HCT116 (cell line): ENCODE results near the gene FIP1L1.

ENCODE experiments used
- EGR1 ChIP-seq: IDR thresholded peaks from 2 replicates; pipeline ENCODE4 v1.6.1; 2012; ENCODE audit warnings: low read depth
- EZH2phosphoT487 ChIP-seq: fragments of 200-600 bp; IDR thresholded peaks from 2 replicates; pipeline ENCODE4 v1.6.1; 2018; ENCODE audit warnings: antibody characterized with exemption, borderline replicate concordance
- POLR2A ChIP-seq: IDR thresholded peaks from 2 replicates; pipeline ENCODE4 v1.7.0; 2011; ENCODE audit warnings: borderline replicate concordance; ENCODE audit not compliant: insufficient read depth, insufficient read length; ENCODE audit errors: extremely low read depth
- POLR2AphosphoS5 ChIP-seq: IDR thresholded peaks from 2 replicates; pipeline ENCODE4 v1.6.1; 2011; ENCODE audit warnings: mild to moderate bottlenecking, low read depth, low read length, moderate library complexity
- YY1 ChIP-seq: IDR thresholded peaks from 2 replicates; pipeline ENCODE4 v1.6.1; 2011; ENCODE audit warnings: low read length, low read depth, moderate library complexity, mild to moderate bottlenecking; ENCODE audit not compliant: insufficient replicate concordance; ENCODE audit errors: extremely low read depth
- TF ChIP-seq, protein P1 (sequence below): IDR thresholded peaks from 2 replicates; pipeline ENCODE4 v1.6.1; 2012
- TF ChIP-seq, protein P2 (sequence below), 3 experiments: fragments of 200-600 bp in 1 of 3; sonication (generic) in 1 of 3; IDR thresholded peaks in 2 of 3; conservative IDR thresholded peaks in 1 of 3; 2 replicates each; pipeline ENCODE4 v1.5.1; 2012 to 2017; ENCODE audit warnings: low read depth in 2 of 3, low read length in 2 of 3, antibody characterized with exemption in 1 of 3, borderline replicate concordance in 1 of 3, control low read depth in 1 of 3, mild to moderate bottlenecking in 1 of 3, mixed read lengths in 1 of 3, mixed run types in 1 of 3, moderate library complexity in 1 of 3; ENCODE audit not compliant: insufficient read depth in 1 of 3

- TF ChIP-seq, protein P1, sequence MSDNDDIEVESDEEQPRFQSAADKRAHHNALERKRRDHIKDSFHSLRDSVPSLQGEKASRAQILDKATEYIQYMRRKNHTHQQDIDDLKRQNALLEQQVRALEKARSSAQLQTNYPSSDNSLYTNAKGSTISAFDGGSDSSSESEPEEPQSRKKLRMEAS = no peak
- no peak for TF ChIP-seq POLR2A
- TF ChIP-seq, protein P2, sequence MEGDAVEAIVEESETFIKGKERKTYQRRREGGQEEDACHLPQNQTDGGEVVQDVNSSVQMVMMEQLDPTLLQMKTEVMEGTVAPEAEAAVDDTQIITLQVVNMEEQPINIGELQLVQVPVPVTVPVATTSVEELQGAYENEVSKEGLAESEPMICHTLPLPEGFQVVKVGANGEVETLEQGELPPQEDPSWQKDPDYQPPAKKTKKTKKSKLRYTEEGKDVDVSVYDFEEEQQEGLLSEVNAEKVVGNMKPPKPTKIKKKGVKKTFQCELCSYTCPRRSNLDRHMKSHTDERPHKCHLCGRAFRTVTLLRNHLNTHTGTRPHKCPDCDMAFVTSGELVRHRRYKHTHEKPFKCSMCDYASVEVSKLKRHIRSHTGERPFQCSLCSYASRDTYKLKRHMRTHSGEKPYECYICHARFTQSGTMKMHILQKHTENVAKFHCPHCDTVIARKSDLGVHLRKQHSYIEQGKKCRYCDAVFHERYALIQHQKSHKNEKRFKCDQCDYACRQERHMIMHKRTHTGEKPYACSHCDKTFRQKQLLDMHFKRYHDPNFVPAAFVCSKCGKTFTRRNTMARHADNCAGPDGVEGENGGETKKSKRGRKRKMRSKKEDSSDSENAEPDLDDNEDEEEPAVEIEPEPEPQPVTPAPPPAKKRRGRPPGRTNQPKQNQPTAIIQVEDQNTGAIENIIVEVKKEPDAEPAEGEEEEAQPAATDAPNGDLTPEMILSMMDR (IDR thresholded peaks at IDR 0.05 in 2 of 3, conservative IDR thresholded peaks at IDR 0.05 in 1 of 3; ENCODE audit: borderline replicate concordance in 1 of 3, insufficient read depth in 1 of 3, low read depth in 2 of 3, low read length in 2 of 3) = no peak
- no peak for TF ChIP-seq EGR1
- TF ChIP-seq EZH2phosphoT487 = no peak
- TF ChIP-seq YY1 = no peak
- no peak for TF ChIP-seq POLR2AphosphoS5
Measured at GRCh38 chr4:53508446-53508845, 131.0 kb downstream of the FIP1L1 start.
